ENCODE results near the gene LIN52.
"Not testable (repeated sequence)": the region's sequence is repeated elsewhere in the genome, so short reads cannot be mapped to it uniquely, and the experiment has no call there.

LIN52 gene

GRCh38 chr14:74109369-74109768 lies 24.6 kb downstream of the LIN52 start:
- no peak overlapping the region for H2AFZ ChIP-seq (ENCODE audit: low read length)
- no peaks in the 10 kb centered on the region for H3K4me1 ChIP-seq (ENCODE audit: low read length)
- no peak overlapping the region for H3K27ac ChIP-seq (ENCODE audit: low read length)
- H3K27me3 ChIP-seq (replicated peaks; ENCODE audit: insufficient read depth, low read length) = no peaks in the 10 kb centered on the region
- H3K9ac ChIP-seq (ENCODE audit: low read length) = no peak overlapping the region
- DNase-seq = no peak
- no peak overlapping the region for H3K4me3 ChIP-seq (ENCODE audit: low read length)
- no peaks in the 10 kb centered on the region for H3K9me3 ChIP-seq (replicated peaks; ENCODE audit: insufficient read depth, low read length)
- H3K9me2 ChIP-seq (replicated peaks; ENCODE audit: insufficient read depth, low read length) = no peaks in the 10 kb centered on the region
- no peaks in the 10 kb centered on the region for H3F3A ChIP-seq (ENCODE audit: insufficient read depth, low read length)
- H3K79me2 ChIP-seq (ENCODE audit: low read length) = no peaks in the 10 kb centered on the region
- H3K4me2 ChIP-seq (ENCODE audit: low read depth, low read length) = no peak overlapping the region
- H4K20me1 ChIP-seq (ENCODE audit: insufficient read depth, low read length) = no peaks in the 10 kb centered on the region
- no peaks in the 10 kb centered on the region for H3K36me3 ChIP-seq (replicated peaks; ENCODE audit: insufficient read depth, low read length)
- TF ChIP-seq CTCF (IDR thresholded peaks at IDR 0.05; ENCODE audit: low read length) (no peak), EZH2phosphoT487 (IDR thresholded peaks at IDR 0.05; ENCODE audit: low read length) (no peak), EZH2 (optimal IDR thresholded peaks at IDR 0.05; ENCODE audit: low read depth, low read length) (no peak)

- H3K36me3 ChIP-seq (replicated peaks; ENCODE audit: insufficient read depth, low read length); H3F3A ChIP-seq (ENCODE audit: insufficient read depth, low read length); H3K9ac ChIP-seq (ENCODE audit: low read length); H3K27me3 ChIP-seq (replicated peaks; ENCODE audit: insufficient read depth, low read length); H3K4me3 ChIP-seq (ENCODE audit: low read length); H3K4me1 ChIP-seq (ENCODE audit: low read length); H3K27ac ChIP-seq (ENCODE audit: low read length); H3K79me2 ChIP-seq (ENCODE audit: low read length); H4K20me1 ChIP-seq (ENCODE audit: insufficient read depth, low read length); H3K4me2 ChIP-seq (ENCODE audit: low read depth, low read length); H3K9me3 ChIP-seq (replicated peaks; ENCODE audit: insufficient read depth, low read length); H2AFZ ChIP-seq (ENCODE audit: low read length); H3K9me2 ChIP-seq (replicated peaks; ENCODE audit: insufficient read depth, low read length): not testable (repeated sequence)
- peak; percentile 61 for DNase-seq
- peak; percentile 33 for TF ChIP-seq CTCF (IDR thresholded peaks at IDR 0.05; ENCODE audit: low read length)
Observed at GRCh38 chr14:74111395-74112216, 26.9 kb downstream of the LIN52 start.

GRCh38 chr14:74125487-74125886 lies 40.7 kb downstream of the LIN52 start:
- H3K4me2 ChIP-seq (ENCODE audit: low read depth, low read length); H3K36me3 ChIP-seq (replicated peaks; ENCODE audit: insufficient read depth, low read length); H3K9me3 ChIP-seq (replicated peaks; ENCODE audit: insufficient read depth, low read length); H3K4me1 ChIP-seq (ENCODE audit: low read length); H4K20me1 ChIP-seq (ENCODE audit: insufficient read depth, low read length); H3K4me3 ChIP-seq (ENCODE audit: low read length); H3K9me2 ChIP-seq (replicated peaks; ENCODE audit: insufficient read depth, low read length); H3K27ac ChIP-seq (ENCODE audit: low read length); H3K9ac ChIP-seq (ENCODE audit: low read length); H3K79me2 ChIP-seq (ENCODE audit: low read length); DNase-seq; H2AFZ ChIP-seq (ENCODE audit: low read length); H3K27me3 ChIP-seq (replicated peaks; ENCODE audit: insufficient read depth, low read length); H3F3A ChIP-seq (ENCODE audit: insufficient read depth, low read length): not testable (repeated sequence)

GRCh38 chr14:74126315-74127013 lies 41.7 kb downstream of the LIN52 start:
- H3K9ac ChIP-seq (ENCODE audit: low read length) = no peak overlapping the region
- H3K9me2 ChIP-seq (replicated peaks; ENCODE audit: insufficient read depth, low read length) = no peaks in the 10 kb centered on the region
- H3F3A ChIP-seq (ENCODE audit: insufficient read depth, low read length) = no peaks in the 10 kb centered on the region
- TF ChIP-seq EZH2phosphoT487 (IDR thresholded peaks at IDR 0.05; ENCODE audit: low read length) (no peak), EZH2 (optimal IDR thresholded peaks at IDR 0.05; ENCODE audit: low read depth, low read length) (no peak), CTCF (IDR thresholded peaks at IDR 0.05; ENCODE audit: low read length) (no peak)
- H2AFZ ChIP-seq (ENCODE audit: low read length) = no peak overlapping the region
- no peaks in the 10 kb centered on the region for H3K9me3 ChIP-seq (replicated peaks; ENCODE audit: insufficient read depth, low read length)
- no peaks in the 10 kb centered on the region for H3K27me3 ChIP-seq (replicated peaks; ENCODE audit: insufficient read depth, low read length)
- no peak overlapping the region for H3K27ac ChIP-seq (ENCODE audit: low read length)
- H3K36me3 ChIP-seq (replicated peaks; ENCODE audit: insufficient read depth, low read length) = no peaks in the 10 kb centered on the region
- H3K4me2 ChIP-seq (ENCODE audit: low read depth, low read length) = no peak overlapping the region
- H3K79me2 ChIP-seq (ENCODE audit: low read length) = no peaks in the 10 kb centered on the region
- H3K4me1 ChIP-seq (ENCODE audit: low read length) = no peaks in the 10 kb centered on the region
- H4K20me1 ChIP-seq (ENCODE audit: insufficient read depth, low read length) = no peaks in the 10 kb centered on the region
- no peak overlapping the region for H3K4me3 ChIP-seq (ENCODE audit: low read length)
- DNase-seq = no peak

Measured in MM.1S (cell line).